ENCODE results near the gene PANK4.

DNA sequence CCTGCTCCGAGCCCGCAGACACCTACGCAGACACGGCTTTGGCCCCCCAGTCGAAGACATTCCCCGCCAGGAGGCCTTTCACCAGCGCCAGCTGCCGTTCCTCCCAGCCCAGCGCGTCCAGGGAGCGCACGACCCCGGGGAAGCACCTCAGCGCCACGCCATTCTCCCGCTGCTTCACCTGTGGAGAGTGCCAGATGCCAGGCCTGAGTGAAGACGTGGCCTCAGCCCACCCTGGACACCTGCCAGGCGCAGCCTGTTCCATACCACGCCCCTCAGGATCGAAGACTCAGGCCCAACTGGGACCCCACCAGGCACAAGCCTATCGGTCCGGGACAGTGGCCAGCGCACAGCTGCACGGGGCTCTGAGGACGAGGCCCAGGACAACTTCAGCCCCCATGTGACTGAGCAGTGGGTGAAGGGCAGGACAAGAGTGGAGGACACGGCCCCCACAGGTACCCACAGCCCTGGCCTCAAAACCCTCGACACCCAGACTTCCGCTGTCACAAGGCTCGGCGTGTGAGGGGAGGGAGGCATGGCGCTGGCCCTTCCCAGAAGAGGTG is 13.5 kb downstream of the PANK4 start:
- TF ChIP-seq SMARCA5 (IDR thresholded peaks at IDR 0.05): no peak
- no peak for TF ChIP-seq FOXJ3 (CRISPR knock-in tag; IDR thresholded peaks at IDR 0.05)
- TF ChIP-seq CUX1 (CRISPR knock-in tag; IDR thresholded peaks at IDR 0.05): no peak
- TF ChIP-seq NFRKB (IDR thresholded peaks at IDR 0.05; ENCODE audit: low read depth): no peak
- TF ChIP-seq BHLHE40 (IDR thresholded peaks at IDR 0.05; ENCODE audit: low read length): no peak
- TF ChIP-seq NONO (IDR thresholded peaks at IDR 0.05; ENCODE audit: low read depth in 2 of 2, low read length in 1 of 2): no peak
- TF ChIP-seq, protein P1, sequence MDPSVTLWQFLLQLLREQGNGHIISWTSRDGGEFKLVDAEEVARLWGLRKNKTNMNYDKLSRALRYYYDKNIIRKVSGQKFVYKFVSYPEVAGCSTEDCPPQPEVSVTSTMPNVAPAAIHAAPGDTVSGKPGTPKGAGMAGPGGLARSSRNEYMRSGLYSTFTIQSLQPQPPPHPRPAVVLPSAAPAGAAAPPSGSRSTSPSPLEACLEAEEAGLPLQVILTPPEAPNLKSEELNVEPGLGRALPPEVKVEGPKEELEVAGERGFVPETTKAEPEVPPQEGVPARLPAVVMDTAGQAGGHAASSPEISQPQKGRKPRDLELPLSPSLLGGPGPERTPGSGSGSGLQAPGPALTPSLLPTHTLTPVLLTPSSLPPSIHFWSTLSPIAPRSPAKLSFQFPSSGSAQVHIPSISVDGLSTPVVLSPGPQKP (CRISPR knock-in tag; IDR thresholded peaks at IDR 0.05): no peak
- no peak for TF ChIP-seq TRIM28 (IDR thresholded peaks at IDR 0.05)
- no peak for TF ChIP-seq CTCF (IDR thresholded peaks at IDR 0.05 in 2 of 3, conservative IDR thresholded peaks at IDR 0.05 in 1 of 3; ENCODE audit: insufficient read depth in 2 of 3, low read depth in 1 of 3, low read length in 3 of 3)
- no peak for TF ChIP-seq ZNF12 (CRISPR knock-in tag; IDR thresholded peaks at IDR 0.05)
- TF ChIP-seq USF1 (CRISPR knock-in tag; IDR thresholded peaks at IDR 0.05): no peak
